ENCODE data around the gene CRMP1. TPM values are rescaled to one million over a fixed set of nuclear protein-coding genes. Genes with fewer than 3 reads are reported as not detected.
A peak's percentile ranks its signal among the peaks of the same experiment; 100 is the strongest.

CRMP1 gene
- total RNA-seq, 1 experiment from 2014 or later, result not detected

DNA sequence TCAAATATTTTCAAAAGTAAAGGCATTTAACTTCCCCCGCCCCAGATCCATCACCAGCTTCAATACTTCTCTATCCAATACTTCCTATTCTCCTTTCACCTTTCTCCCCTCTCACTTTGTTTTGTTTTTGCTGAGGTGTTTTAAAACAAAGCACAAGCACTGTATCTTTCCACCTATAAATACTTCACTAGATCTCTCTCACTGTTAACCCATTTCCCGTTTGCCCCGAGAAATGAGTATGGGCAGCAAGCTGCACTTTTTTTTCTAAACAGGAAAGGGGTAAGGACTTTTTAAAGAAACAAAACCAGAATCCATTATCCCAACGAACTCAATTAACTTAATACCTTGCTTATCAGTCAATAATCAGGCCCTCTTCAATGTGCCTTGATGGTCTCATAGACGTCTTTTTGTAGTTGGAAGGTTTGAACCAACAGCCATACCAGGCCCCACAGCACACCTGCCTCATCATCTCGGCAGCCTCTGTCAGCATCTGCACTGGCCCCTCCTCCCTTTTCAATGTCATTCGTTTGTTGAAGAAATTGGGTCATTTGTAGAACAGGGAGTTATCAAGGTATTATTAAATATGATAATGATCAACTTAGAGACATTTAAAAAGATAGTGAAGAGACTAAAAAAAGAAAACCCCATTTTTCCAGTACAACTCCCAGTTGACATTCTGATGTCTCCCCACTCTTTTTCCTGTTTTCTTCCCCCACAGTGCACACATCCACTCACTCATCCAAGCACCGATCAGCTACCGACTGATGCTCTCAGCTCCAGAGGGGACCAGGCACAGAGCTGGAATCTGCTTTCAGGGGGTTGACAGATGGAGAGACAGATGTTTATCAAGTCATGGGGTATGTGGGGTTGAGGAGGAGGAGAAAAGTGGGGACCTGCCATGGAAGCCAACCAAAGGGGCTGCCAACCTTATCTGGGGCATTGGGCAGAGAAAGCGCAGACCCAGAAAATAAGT lies 25.8 kb downstream of the CRMP1 start:
- BruUV-seq (replicated peaks), result no TSS peak
- CTCF ChIA-PET, result no interaction called here
- intact Hi-C loops (cut with micrococcal nuclease; ENCODE audit: unreplicated experiment), result no loop called here
- Mint-ChIP-seq H3K27ac (ENCODE audit: unreplicated experiment) (no peak overlapping the region), H3K27me3 (ENCODE audit: unreplicated experiment) (no peaks in the 10 kb centered on the region), H3K9me3 (ENCODE audit: low read depth, unreplicated experiment) (no peaks in the 10 kb centered on the region), H3K4me3 (ENCODE audit: low read depth, unreplicated experiment) (no peak overlapping the region), H3K4me1 (ENCODE audit: low read depth, unreplicated experiment) (no peaks in the 10 kb centered on the region), H3K36me3 (ENCODE audit: insufficient read depth, unreplicated experiment) (no peaks in the 10 kb centered on the region)
- DNase-seq, result no peak
- TF ChIP-seq, protein P1, sequence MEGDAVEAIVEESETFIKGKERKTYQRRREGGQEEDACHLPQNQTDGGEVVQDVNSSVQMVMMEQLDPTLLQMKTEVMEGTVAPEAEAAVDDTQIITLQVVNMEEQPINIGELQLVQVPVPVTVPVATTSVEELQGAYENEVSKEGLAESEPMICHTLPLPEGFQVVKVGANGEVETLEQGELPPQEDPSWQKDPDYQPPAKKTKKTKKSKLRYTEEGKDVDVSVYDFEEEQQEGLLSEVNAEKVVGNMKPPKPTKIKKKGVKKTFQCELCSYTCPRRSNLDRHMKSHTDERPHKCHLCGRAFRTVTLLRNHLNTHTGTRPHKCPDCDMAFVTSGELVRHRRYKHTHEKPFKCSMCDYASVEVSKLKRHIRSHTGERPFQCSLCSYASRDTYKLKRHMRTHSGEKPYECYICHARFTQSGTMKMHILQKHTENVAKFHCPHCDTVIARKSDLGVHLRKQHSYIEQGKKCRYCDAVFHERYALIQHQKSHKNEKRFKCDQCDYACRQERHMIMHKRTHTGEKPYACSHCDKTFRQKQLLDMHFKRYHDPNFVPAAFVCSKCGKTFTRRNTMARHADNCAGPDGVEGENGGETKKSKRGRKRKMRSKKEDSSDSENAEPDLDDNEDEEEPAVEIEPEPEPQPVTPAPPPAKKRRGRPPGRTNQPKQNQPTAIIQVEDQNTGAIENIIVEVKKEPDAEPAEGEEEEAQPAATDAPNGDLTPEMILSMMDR (IDR thresholded peaks at IDR 0.05; ENCODE audit: unreplicated experiment), result no peak

DNA sequence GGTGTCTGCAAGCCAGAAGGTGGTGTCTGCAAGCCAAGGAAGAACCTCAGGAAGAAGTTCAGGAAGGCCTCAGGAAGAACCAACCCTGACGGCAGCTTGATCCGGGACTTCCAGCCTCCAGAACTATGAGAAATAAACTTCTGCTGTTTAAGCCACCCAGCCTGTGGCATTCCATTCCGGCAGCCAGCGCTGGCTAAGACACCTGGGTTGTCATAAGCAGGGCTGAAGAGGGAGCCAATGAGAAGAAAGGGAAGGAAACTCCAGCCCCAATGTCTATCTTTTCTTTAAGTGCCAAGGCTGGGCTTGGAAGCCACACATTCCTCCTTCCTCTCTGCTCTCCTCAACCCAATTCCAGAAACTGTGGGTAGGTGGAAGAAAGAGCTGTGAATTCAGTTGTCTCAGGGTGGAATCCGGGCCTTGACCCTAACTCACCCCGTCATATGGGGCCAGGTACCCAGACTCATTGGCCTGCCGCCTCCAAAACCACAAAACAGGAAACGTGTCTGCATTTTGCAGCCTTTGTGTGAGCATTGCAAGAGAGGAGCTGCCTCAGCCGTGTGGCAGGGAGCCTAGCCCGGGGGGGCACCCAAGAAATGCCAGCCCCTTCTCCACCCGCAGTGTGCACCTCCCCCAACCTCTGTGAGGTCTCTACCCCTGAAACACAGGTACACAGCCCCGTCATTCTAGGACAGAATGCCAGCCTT lies 26.8 kb downstream of the CRMP1 start:
- no peak overlapping the region for H3K27ac Mint-ChIP-seq (ENCODE audit: unreplicated experiment)
- intact Hi-C loops (cut with micrococcal nuclease; ENCODE audit: unreplicated experiment), result no loop called here
- no peaks in the 10 kb centered on the region for H3K4me1 Mint-ChIP-seq (ENCODE audit: low read depth, unreplicated experiment)
- H3K27me3 Mint-ChIP-seq (ENCODE audit: unreplicated experiment), result no peaks in the 10 kb centered on the region
- H3K9me3 Mint-ChIP-seq (ENCODE audit: low read depth, unreplicated experiment), result no peaks in the 10 kb centered on the region
- BruUV-seq (replicated peaks), result no TSS peak
- DNase-seq, result no peak
- H3K4me3 Mint-ChIP-seq (ENCODE audit: low read depth, unreplicated experiment), result no peak overlapping the region
- TF ChIP-seq, protein P1 (IDR thresholded peaks at IDR 0.05; ENCODE audit: unreplicated experiment), result no peak
- CTCF ChIA-PET, result no interaction called here
- H3K36me3 Mint-ChIP-seq (ENCODE audit: insufficient read depth, unreplicated experiment), result no peaks in the 10 kb centered on the region

DNA sequence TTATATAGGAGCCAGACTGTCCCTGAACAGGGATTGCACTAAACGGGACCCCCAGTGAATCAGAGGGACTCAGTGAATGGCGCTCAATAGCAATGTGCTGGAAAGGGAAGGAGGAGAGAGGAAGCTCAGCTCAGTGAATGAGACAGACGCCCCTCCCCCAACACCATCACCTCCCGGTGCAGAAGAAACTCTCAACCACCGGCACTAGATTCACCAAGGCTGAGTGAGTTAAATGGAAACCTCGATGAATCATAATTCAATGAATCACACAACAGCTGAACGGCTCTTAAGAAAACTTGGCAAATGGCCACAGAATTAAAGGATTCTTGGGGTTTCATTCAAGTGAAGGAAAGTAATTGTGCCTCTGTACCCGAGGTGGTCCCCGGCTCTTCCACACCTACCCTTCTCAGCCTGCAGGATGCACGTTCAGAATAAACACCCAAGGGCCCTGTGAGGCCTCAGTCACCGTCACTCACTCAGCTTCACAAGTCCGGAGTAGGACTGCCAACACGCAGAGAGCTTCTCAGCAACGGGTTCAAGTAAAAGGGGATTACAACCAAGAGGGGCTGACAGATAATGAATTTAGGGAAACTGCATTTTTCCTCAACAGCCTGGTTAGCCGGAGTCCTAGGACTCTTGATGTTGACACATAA lies 29.3 kb downstream of the CRMP1 start:
- BruUV-seq (replicated peaks), result no TSS peak
- intact Hi-C loops (cut with micrococcal nuclease; ENCODE audit: unreplicated experiment), result no loop called here
- TF ChIP-seq, protein P1 (IDR thresholded peaks at IDR 0.05; ENCODE audit: unreplicated experiment), result no peak
- DNase-seq, result peak; percentile 4
- Mint-ChIP-seq H3K4me1 (ENCODE audit: low read depth, unreplicated experiment) (no peaks in the 10 kb centered on the region), H3K36me3 (ENCODE audit: insufficient read depth, unreplicated experiment) (no peaks in the 10 kb centered on the region), H3K27me3 (ENCODE audit: unreplicated experiment) (no peaks in the 10 kb centered on the region), H3K9me3 (ENCODE audit: low read depth, unreplicated experiment) (no peaks in the 10 kb centered on the region), H3K27ac (ENCODE audit: unreplicated experiment) (no peak overlapping the region), H3K4me3 (ENCODE audit: low read depth, unreplicated experiment) (no peak overlapping the region)
- CTCF ChIA-PET, result no interaction called here

DNA sequence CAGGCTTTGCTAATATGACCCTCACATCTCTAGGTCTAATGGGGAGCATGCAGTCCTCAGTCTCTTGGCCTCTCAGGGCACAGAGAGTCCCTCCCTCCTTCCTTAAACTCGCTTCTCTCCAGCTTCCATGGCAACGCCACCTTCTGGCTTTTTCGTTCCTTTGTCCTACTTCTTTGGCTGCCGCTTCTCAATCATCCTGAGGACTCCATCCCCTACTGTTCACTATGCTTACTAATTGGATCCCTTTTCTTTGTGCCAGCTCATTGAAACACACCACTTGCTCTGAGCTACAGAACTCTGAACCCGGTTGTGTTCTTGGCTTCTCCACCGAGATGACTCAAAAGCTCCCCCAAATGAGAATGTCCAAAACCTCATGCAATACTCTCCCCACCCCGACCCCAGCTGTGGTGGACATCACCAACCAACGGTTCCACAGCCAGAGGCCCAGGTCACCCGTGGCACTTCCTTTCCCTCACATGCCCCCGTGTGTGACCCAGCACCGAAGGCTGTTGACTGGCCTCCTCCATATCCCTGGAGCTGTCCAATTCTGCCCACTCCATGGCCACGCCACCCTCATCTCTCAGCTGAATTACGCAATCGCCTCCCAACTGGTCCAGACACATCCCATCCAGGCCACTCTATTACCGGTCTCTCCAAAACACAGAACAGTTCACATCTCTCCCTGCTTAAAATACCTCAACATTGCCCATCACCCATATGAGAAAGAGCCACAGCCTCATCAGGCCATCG lies 34.7 kb downstream of the CRMP1 start:
- no peak for DNase-seq
- Mint-ChIP-seq H3K27ac (ENCODE audit: unreplicated experiment) (no peak overlapping the region), H3K4me1 (ENCODE audit: low read depth, unreplicated experiment) (no peaks in the 10 kb centered on the region), H3K4me3 (ENCODE audit: low read depth, unreplicated experiment) (no peak overlapping the region), H3K27me3 (ENCODE audit: unreplicated experiment) (no peaks in the 10 kb centered on the region), H3K36me3 (ENCODE audit: insufficient read depth, unreplicated experiment) (no peaks in the 10 kb centered on the region), H3K9me3 (ENCODE audit: low read depth, unreplicated experiment) (no peaks in the 10 kb centered on the region)
- TF ChIP-seq, protein P1 (IDR thresholded peaks at IDR 0.05; ENCODE audit: unreplicated experiment), result no peak
- no TSS peak for BruUV-seq (replicated peaks)
- intact Hi-C loops (cut with micrococcal nuclease; ENCODE audit: unreplicated experiment), result no loop called here
- CTCF ChIA-PET, result no interaction called here

All from Calu3 (cell line).